Measurements from ENCODE around the gene PTPN14. TPM values are rescaled to one million over a fixed set of nuclear protein-coding genes. Genes with fewer than 3 reads are reported as not detected.

Gene PTPN14
- total RNA-seq, 6 experiments from 2014 or later = 1.6 to 4.6 (median 2.1) TPM

DNA sequence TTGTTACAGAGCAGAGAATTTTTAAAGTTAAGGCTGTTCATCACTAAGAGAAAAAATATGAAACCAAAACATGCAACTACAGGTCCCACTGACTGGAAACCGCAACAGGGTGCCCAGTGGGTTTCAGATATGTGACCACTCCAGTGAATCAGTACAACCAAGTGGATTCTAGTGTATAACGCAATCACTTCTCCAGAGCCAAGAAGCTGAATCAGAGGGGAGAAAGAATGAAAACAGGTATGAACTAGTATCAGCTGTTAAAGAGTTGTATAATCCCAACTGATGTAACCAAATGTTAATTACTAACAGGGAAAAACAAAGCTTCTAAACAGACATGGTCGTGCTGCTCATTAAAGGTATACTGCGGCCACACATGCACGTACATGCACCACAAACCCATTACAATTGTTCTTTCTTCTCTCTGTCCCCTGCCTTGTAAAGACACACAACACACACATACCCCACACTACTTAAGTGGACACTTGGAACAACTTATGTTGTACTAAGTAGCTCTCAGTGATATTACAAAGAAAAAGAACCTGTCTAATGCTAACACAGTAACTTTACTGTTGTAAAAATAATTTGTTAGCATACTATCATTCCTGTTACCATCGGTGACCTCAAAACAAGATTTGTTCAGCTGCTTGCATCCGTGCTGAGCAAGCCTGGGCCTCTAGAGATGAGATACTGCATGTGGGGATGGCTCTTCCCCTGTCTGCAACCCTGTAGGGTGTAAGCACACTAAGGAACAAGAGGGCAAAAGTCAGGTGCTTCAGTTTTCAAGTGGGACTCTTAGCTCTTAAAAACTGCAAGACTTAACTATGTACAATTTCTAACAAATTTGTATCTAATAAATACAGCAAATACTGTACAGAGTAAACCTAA lies 74.2 kb downstream of the PTPN14 start:
- DNase-seq = no peak

DNA sequence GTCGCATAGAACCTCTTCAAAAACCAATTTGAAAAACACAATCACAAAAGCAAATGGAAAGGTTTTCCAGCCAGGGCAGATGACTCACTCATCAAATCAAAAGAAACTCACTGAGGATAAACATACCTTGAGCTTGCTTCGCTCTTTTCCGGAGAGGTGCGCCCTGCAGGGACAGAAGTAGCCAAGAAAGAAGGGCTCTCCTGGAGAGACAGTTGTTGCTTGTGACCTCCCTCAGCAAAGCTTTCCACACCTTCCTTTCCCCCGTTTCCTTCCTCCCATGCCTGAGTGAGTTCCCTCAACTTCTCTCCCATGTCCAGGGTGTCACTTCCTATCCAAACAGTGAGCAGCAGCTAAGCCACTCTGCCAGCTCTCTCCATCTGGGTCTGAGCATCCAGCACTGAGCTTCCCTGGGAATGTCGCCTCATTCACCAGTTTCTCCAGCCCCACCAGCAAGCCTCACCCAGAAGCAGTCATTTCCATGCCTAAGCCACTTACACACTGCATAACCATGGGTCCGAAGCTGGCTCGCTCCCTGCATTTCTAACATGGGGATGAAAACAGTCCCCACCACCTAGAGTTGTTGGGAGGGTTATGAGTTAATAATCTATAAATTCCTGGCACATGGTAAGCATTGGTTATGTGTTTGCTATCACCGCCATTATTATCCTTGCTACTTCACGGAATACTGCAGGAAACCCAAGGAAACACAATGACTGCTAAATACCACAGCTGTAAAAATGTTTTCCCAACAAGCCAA lies 75.0 kb downstream of the PTPN14 start:
- no peaks in the 10 kb centered on the region for H3K9me3 ChIP-seq
- DNase-seq = no peak
- H3K27me3 ChIP-seq = no peaks in the 10 kb centered on the region
- no peak overlapping the region for H3K4me3 ChIP-seq
- 73% methylated on average over 7 of the region's 10 CpGs for WGBS (ENCODE audit: insufficient coverage, low coverage, low lambda C conversion rate, missing lambda C conversion rate)
- ATAC-seq = no peak
- no peaks in the 10 kb centered on the region for H3K36me3 ChIP-seq
- intact Hi-C loops (cut with DNase I) = no loop called here
- TF ChIP-seq POLR2A (IDR thresholded peaks at IDR 0.05) = no peak
- no peaks in the 10 kb centered on the region for H3K4me1 ChIP-seq
- H3K27ac ChIP-seq = no peak overlapping the region

More for the DNA sequence above, 74.2 kb downstream of the PTPN14 start:
- Histone ChIP-seq H3K4me3 (no peak overlapping the region), H3K27me3 (no peaks in the 10 kb centered on the region), H3K9me3 (no peaks in the 10 kb centered on the region), H3K36me3 (no peaks in the 10 kb centered on the region), H3K4me1 (no peaks in the 10 kb centered on the region), H3K27ac (no peak overlapping the region)
- ATAC-seq = no peak
- TF ChIP-seq POLR2A (IDR thresholded peaks at IDR 0.05) = no peak
- TF ChIP-seq, protein P1, sequence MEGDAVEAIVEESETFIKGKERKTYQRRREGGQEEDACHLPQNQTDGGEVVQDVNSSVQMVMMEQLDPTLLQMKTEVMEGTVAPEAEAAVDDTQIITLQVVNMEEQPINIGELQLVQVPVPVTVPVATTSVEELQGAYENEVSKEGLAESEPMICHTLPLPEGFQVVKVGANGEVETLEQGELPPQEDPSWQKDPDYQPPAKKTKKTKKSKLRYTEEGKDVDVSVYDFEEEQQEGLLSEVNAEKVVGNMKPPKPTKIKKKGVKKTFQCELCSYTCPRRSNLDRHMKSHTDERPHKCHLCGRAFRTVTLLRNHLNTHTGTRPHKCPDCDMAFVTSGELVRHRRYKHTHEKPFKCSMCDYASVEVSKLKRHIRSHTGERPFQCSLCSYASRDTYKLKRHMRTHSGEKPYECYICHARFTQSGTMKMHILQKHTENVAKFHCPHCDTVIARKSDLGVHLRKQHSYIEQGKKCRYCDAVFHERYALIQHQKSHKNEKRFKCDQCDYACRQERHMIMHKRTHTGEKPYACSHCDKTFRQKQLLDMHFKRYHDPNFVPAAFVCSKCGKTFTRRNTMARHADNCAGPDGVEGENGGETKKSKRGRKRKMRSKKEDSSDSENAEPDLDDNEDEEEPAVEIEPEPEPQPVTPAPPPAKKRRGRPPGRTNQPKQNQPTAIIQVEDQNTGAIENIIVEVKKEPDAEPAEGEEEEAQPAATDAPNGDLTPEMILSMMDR (IDR thresholded peaks at IDR 0.05) = no peak
- intact Hi-C loops (cut with DNase I) = no loop called here
- WGBS (ENCODE audit: insufficient coverage, low coverage, low lambda C conversion rate, missing lambda C conversion rate) = 65% methylated on average over 7 of the region's 7 CpGs

DNA sequence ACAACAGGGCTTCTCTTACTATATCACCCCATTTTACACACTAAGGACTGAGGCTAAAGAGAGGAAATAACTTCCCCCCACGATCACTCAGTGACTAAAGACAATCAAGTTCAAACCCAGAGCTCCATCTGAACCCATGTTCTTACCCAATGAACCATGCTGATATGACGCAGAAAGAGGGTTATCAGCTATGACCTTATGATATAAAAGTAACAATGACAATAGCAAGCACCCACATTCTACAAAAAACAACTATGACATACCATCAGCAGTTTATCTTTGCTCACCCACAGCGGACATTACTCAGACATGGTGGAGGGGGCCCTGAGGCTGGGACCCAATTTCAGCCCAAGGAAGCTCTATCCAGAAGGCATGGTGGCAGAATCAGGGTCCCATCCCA lies 75.7 kb downstream of the PTPN14 start:
- ATAC-seq (no peak), DNase-seq (no peak)
- no peaks in the 10 kb centered on the region for H3K9me3 ChIP-seq
- H3K4me1 ChIP-seq = no peaks in the 10 kb centered on the region
- H3K4me3 ChIP-seq = no peak overlapping the region
- intact Hi-C loops (cut with DNase I) = no loop called here
- WGBS (ENCODE audit: insufficient coverage, low coverage, low lambda C conversion rate, missing lambda C conversion rate) = 75% methylated on average over 3 of the region's 3 CpGs
- no peaks in the 10 kb centered on the region for H3K36me3 ChIP-seq
- H3K27ac ChIP-seq = no peak overlapping the region
- no peaks in the 10 kb centered on the region for H3K27me3 ChIP-seq
- TF ChIP-seq, protein P1 (IDR thresholded peaks at IDR 0.05) = no peak
- no peak for TF ChIP-seq POLR2A (IDR thresholded peaks at IDR 0.05)

DNA sequence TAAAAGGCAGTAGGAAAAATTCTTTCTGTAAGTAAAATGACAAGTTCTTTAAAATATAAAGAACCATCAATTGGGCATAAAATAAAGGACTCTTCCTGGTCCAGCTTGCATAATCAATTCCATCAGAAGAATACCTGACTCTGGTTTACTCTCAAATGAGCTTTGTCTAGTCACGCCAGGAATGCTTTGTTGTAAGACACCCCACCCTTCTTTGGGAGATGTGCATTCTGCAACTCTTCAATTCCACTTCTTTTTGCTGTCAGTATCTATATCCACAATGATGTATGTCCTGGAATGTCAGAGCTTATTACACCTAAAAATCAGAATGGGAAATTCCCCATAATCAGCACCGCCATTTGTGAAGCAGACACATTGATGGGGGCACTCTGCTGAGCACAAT lies 76.1 kb downstream of the PTPN14 start:
- Histone ChIP-seq H3K27ac (no peak overlapping the region), H3K36me3 (no peaks in the 10 kb centered on the region), H3K9me3 (no peaks in the 10 kb centered on the region), H3K4me3 (no peak overlapping the region), H3K4me1 (no peaks in the 10 kb centered on the region), H3K27me3 (no peaks in the 10 kb centered on the region)
- intact Hi-C loops (cut with DNase I) = no loop called here
- no peak for DNase-seq
- no peak for ATAC-seq
- 81% methylated on average over 2 of the region's 2 CpGs for WGBS (ENCODE audit: insufficient coverage, low coverage, low lambda C conversion rate, missing lambda C conversion rate)
- no peak for TF ChIP-seq POLR2A (IDR thresholded peaks at IDR 0.05)
- TF ChIP-seq, protein P1 (IDR thresholded peaks at IDR 0.05) = no peak

DNA sequence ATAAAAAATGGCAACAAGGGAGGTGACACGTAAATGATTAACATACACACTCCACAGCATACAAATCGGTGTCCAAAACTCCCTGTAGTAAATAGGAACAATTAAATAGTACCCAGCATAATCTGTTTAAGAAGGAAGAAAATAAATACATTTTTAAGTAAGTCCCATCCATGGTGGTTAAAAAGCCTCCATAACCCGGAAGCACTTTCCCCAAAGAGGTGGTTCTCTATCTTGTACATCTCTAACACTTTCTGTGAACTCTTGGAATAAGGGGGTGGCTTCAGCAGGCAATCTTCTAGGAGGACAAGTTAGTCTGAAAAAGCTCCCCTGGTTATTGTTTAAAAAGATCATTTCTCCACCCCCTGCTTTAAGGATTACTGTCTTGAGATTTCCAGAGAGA lies 76.9 kb downstream of the PTPN14 start:
- Histone ChIP-seq H3K36me3 (no peaks in the 10 kb centered on the region), H3K4me3 (no peak overlapping the region), H3K4me1 (no peaks in the 10 kb centered on the region), H3K9me3 (no peaks in the 10 kb centered on the region), H3K27ac (no peak overlapping the region), H3K27me3 (no peaks in the 10 kb centered on the region)
- no peak for ATAC-seq
- no peak for TF ChIP-seq POLR2A (IDR thresholded peaks at IDR 0.05)
- TF ChIP-seq, protein P1 (IDR thresholded peaks at IDR 0.05) = no peak
- WGBS (ENCODE audit: insufficient coverage, low coverage, low lambda C conversion rate, missing lambda C conversion rate) = 66% methylated on average over 3 of the region's 3 CpGs
- DNase-seq = no peak
- intact Hi-C loops (cut with DNase I) = no loop called here
